HepG2 (cell line): ENCODE data around the gene NT5C2. TPM values are rescaled to one million over a fixed set of nuclear protein-coding genes. Genes with fewer than 3 reads are reported as not detected.

Experiments
- ATAC-seq: fragments of 200-7000 bp; cut with Tn5 transposase; 3 replicates; pipeline ENCODE4 v1.9.1; 2020; ENCODE audit warnings: mild to moderate bottlenecking, moderate library complexity
- BruUV-seq: library from RNA; stranded (reverse); fragments of 400-500 nt; replicated peaks from 2 replicates; lab custom pipeline; 2021; lab: Mats Ljungman, UMichigan
- CTCF ChIA-PET: fragments of 300-600 bp; formaldehyde crosslinking; extraction: SDS; loops from one replicate; lab custom pipeline; 2021; ENCODE audit warnings: low total read pairs, inconsistent platforms, low intra/inter-chr PET ratio; lab: Yijun Ruan, JAX
- POLR2A ChIA-PET: fragments of 350-600 bp; sonication (Branson Sonifier 250); formaldehyde crosslinking; loops from one replicate; lab custom pipeline; 2020; ENCODE audit warnings: antibody characterized with exemption, inconsistent platforms; lab: Yijun Ruan, JAX
- DNase-seq: peaks from one replicate; pipeline ENCODE4 v3.0.0-alpha.2; 2015; ENCODE audit warnings: low spot score
- FAIRE-seq: peaks from 3 replicates; lab custom pipeline; 2011; peaks lifted over from hg19 to GRCh38; lab: Jason Lieb, UNC
- H2AFZ ChIP-seq: one replicate; pipeline ENCODE4 v1.6.1; 2011; ENCODE audit warnings: low read length, inconsistent platforms
- H3K27ac ChIP-seq: fragments of 300-600 bp; 3 replicates; pipeline ENCODE4 v1.8.0; 2011; ENCODE audit warnings: mixed run types, mild to moderate bottlenecking, mixed read lengths, low read length, inconsistent platforms; ENCODE audit not compliant: insufficient read depth; ENCODE audit errors: extremely low read length
- H3K27me3 ChIP-seq, 2 experiments: fragments of 200-600 bp in 1 of 2; 2 replicates in 1 of 2; 3 replicates in 1 of 2; pipeline versions ENCODE4 v1.6.0 to v1.8.0; 2011; ENCODE audit warnings: low read length in 2 of 2, mild to moderate bottlenecking in 2 of 2, moderate library complexity in 2 of 2, inconsistent platforms in 1 of 2; ENCODE audit not compliant: insufficient read depth in 2 of 2, control insufficient read depth in 1 of 2
- H3K36me3 ChIP-seq, 2 experiments: fragments of 200-600 bp in 1 of 2; replicated peaks in 1 of 2; 2 replicates in 1 of 2; 3 replicates in 1 of 2; pipeline versions ENCODE4 v1.5.1 to v1.8.0; 2011; ENCODE audit warnings: low read length in 2 of 2, inconsistent platforms in 1 of 2; ENCODE audit not compliant: insufficient read depth in 2 of 2, control insufficient read depth in 1 of 2
- H3K4me1 ChIP-seq: 2 replicates; pipeline ENCODE4 v1.5.1; 2012; ENCODE audit warnings: low read length, inconsistent platforms; ENCODE audit not compliant: insufficient read depth
- H3K4me2 ChIP-seq: 2 replicates; pipeline ENCODE4 v1.6.0; 2011; ENCODE audit warnings: low read depth, low read length, inconsistent platforms
- H3K4me3 ChIP-seq, 3 experiments: fragments of 200-600 bp in 1 of 3; sonication (generic), shearing (Covaris generic) in 1 of 3; replicated peaks in 1 of 3; 2 replicates each; pipeline ENCODE4 v1.5.1; 2011 to 2016; ENCODE audit warnings: low read length in 3 of 3, inconsistent platforms in 2 of 3, low read depth in 2 of 3, mild to moderate bottlenecking in 2 of 3, control low read depth in 1 of 3, mixed read lengths in 1 of 3; ENCODE audit not compliant: insufficient read depth in 1 of 3
- H3K79me2 ChIP-seq: one replicate; pipeline ENCODE4 v1.6.1; 2011; ENCODE audit warnings: low read length, inconsistent platforms; ENCODE audit not compliant: insufficient read depth
- H3K9ac ChIP-seq: 2 replicates; pipeline ENCODE4 v1.6.0; 2011; ENCODE audit warnings: mild to moderate bottlenecking, low read depth, low read length, inconsistent platforms; ENCODE audit not compliant: insufficient read depth
- H3K9me3 ChIP-seq: 2 replicates; pipeline ENCODE4 v1.5.1; 2012; ENCODE audit warnings: mild to moderate bottlenecking, low read length
- H4K20me1 ChIP-seq: 2 replicates; pipeline ENCODE4 v1.6.0; 2011; ENCODE audit warnings: inconsistent platforms, mild to moderate bottlenecking, low read length, moderate library complexity; ENCODE audit not compliant: insufficient read depth
- ELF3 ChIP-seq: IDR thresholded peaks from 2 replicates; pipeline ENCODE4 v1.6.1; 2016; ENCODE audit warnings: missing genetic modification reagents, missing compliant biosample characterization
- FOXK1 ChIP-seq: sonication (generic); formaldehyde crosslinking; IDR thresholded peaks from 2 replicates; pipeline ENCODE4 v1.4.0; 2020; ENCODE audit warnings: low read depth, missing genetic modification reagents, borderline replicate concordance
- JARID2 ChIP-seq: sonication (generic); formaldehyde crosslinking; IDR thresholded peaks from 2 replicates; pipeline ENCODE4 v1.8.1; 2023; ENCODE audit warnings: missing genetic modification reagents, inconsistent platforms; ENCODE audit not compliant: insufficient replicate concordance
- JUN ChIP-seq: sonication (generic); formaldehyde crosslinking; IDR thresholded peaks from 2 replicates; pipeline ENCODE4 v1.4.0; 2020; ENCODE audit warnings: mild to moderate bottlenecking, missing genetic modification reagents
- LBX2 ChIP-seq: sonication (generic); formaldehyde crosslinking; IDR thresholded peaks from 2 replicates; pipeline ENCODE4 v1.5.0; 2020; ENCODE audit warnings: missing genetic modification reagents, mild to moderate bottlenecking, borderline replicate concordance
- PRMT3 ChIP-seq: sonication (generic); formaldehyde crosslinking; IDR thresholded peaks from 2 replicates; pipeline ENCODE4 v1.8.1; 2022; ENCODE audit warnings: low read depth, mild to moderate bottlenecking, moderate library complexity, missing genetic modification reagents, borderline replicate concordance
- RAD21 ChIP-seq: fragments of 450-650 bp; formaldehyde crosslinking; IDR thresholded peaks from 2 replicates; pipeline ENCODE4 v1.5.0; 2020; ENCODE audit warnings: mild to moderate bottlenecking
- ZFP37 ChIP-seq: sonication (generic); formaldehyde crosslinking; IDR thresholded peaks from 2 replicates; pipeline ENCODE4 v1.4.0; 2020; ENCODE audit warnings: missing genetic modification reagents, borderline replicate concordance
- ZKSCAN1 ChIP-seq: fragments of 150-350 bp; IDR thresholded peaks from 2 replicates; pipeline ENCODE4 v1.6.1; 2014; ENCODE audit warnings: low read length
- ZNF101 ChIP-seq: sonication (generic); formaldehyde crosslinking; IDR thresholded peaks from 2 replicates; pipeline ENCODE4 v1.4.0; 2020; ENCODE audit warnings: mild to moderate bottlenecking, low read depth, missing genetic modification reagents, borderline replicate concordance
- ZNF136 ChIP-seq: sonication (generic); formaldehyde crosslinking; IDR thresholded peaks from 2 replicates; pipeline ENCODE4 v1.8.1; 2022; ENCODE audit warnings: low read depth, mild to moderate bottlenecking, moderate library complexity, missing genetic modification reagents
- ZNF891 ChIP-seq: sonication (generic); formaldehyde crosslinking; IDR thresholded peaks from 2 replicates; pipeline ENCODE4 v1.5.0; 2020; ENCODE audit warnings: mild to moderate bottlenecking, missing genetic modification reagents
- WGBS: methylation state at CpG from one replicate; pipeline ENCODE4 v1.1.6; 2017; ENCODE audit warnings: low lambda C conversion rate; 5-methylcytosine and 5-hydroxymethylcytosine counted together
- in situ Hi-C: cut with HindIII; loops from 2 replicates; pipeline ENCODE4 v1.10.0; 2017; ENCODE audit warnings: low pct_unique_long_range_greater_than_20kb; ENCODE audit not compliant: extremely low pct_ligation_motif_present
- intact Hi-C: fragments of 100-400 bp; cut with micrococcal nuclease; formaldehyde crosslinking; loops from one replicate; pipeline ENCODE4 v1.10.0; 2022; ENCODE audit not compliant: unreplicated experiment
- polyA plus RNA-seq, 8 experiments: library from polyadenylated mRNA; depleted of rRNA in 3 of 8; stranded (reverse) in 7 of 8; unstranded in 1 of 8; fragments of >200 nt; fragmentation: Illumina TruSeq in 4 of 8; extraction: Trizol in 4 of 8; gene quantifications; 2 replicates each; pipeline versions ENCODE4 v1.2.1 to v1.2.3, GENCODE V29; 2011 to 2016; ENCODE audit warnings: low read depth in 4 of 8, missing spikeins in 1 of 8, mixed read lengths in 1 of 8; ENCODE audit not compliant: insufficient read depth in 1 of 8
- total RNA-seq, 5 experiments: library from RNA; depleted of rRNA; stranded (reverse); fragments of >200 nt; fragmentation: Illumina TruSeq; extraction: Trizol; gene quantifications; 2 replicates each; pipeline ENCODE4 v1.2.3, GENCODE V29; 2016; ENCODE audit warnings: low read depth in 1 of 5
- TF ChIP-seq, protein P1 (sequence below): fragments of 450-650 bp; IDR thresholded peaks from 2 replicates; pipeline ENCODE4 v1.6.1; 2017; ENCODE audit warnings: mild to moderate bottlenecking

The NT5C2 gene
- total and polyA plus RNA-seq, 2 of the 13 experiments (the other 11 are each of a cell fraction or from before 2014, with no cell fraction given) = 40.6 to 55.2 TPM

- POLR2A ChIA-PET = interaction anchor here (1.0 to 3.6 kb wide), 3 partner anchors 32 to 69 kb away, joined by 4 to 10 read pairs (median 4); partner anchors contain the start of gene NT5C2
Observed at GRCh38 chr10:103123282-103124024, 69.6 kb downstream of the NT5C2 start.

More at GRCh38 chr10:103123282-103124024, 69.6 kb downstream of the NT5C2 start:
- 75% methylated on average over 7 of the region's 7 CpGs for WGBS
- ATAC-seq = no peak
- Histone ChIP-seq H4K20me1 (no peaks in the 10 kb centered on the region), H3K27ac (peak overlapping the region; percentile 33), H3K4me1 (peaks cover 80% of the 10 kb centered on the region), H3K4me3 (no peak overlapping the region), H3K27me3 (no peaks in the 10 kb centered on the region), H3K79me2 (peaks cover 30% of the 10 kb centered on the region), H3K36me3 (peaks cover 3 to 4% of the 10 kb centered on the region in 2 experiments; a peak in 4 of 5 replicates), H3K4me2 (no peak overlapping the region), H3K9ac (no peak overlapping the region), H2AFZ (no peak overlapping the region), H3K9me3 (no peaks in the 10 kb centered on the region)
- DNase-seq = no peak
- BruUV-seq = no TSS peak
- CTCF ChIA-PET = no interaction called here
- FAIRE-seq = no peak
- intact Hi-C loops (no loop called here), in situ Hi-C loops (loop anchor here (10.0 kb wide), 1 partner anchor 121 kb away; the partner anchor contains the start of gene RPEL1)
- no peak for TF ChIP-seq JARID2 (CRISPR knock-in tag)
- TF ChIP-seq RAD21 (CRISPR knock-in tag) = no peak
- no peak for TF ChIP-seq ZNF891 (CRISPR knock-in tag)
- TF ChIP-seq ZNF136 (CRISPR knock-in tag) = no peak
- TF ChIP-seq ELF3 (CRISPR knock-in tag) = no peak
- TF ChIP-seq ZKSCAN1 = no peak
- TF ChIP-seq ZFP37 (CRISPR knock-in tag) = no peak
- TF ChIP-seq PRMT3 = no peak
- TF ChIP-seq JUN (CRISPR knock-in tag) = no peak
- no peak for TF ChIP-seq LBX2 (CRISPR knock-in tag)
- no peak for TF ChIP-seq ZNF101
- TF ChIP-seq FOXK1 (CRISPR knock-in tag) = no peak
- TF ChIP-seq, protein P1, sequence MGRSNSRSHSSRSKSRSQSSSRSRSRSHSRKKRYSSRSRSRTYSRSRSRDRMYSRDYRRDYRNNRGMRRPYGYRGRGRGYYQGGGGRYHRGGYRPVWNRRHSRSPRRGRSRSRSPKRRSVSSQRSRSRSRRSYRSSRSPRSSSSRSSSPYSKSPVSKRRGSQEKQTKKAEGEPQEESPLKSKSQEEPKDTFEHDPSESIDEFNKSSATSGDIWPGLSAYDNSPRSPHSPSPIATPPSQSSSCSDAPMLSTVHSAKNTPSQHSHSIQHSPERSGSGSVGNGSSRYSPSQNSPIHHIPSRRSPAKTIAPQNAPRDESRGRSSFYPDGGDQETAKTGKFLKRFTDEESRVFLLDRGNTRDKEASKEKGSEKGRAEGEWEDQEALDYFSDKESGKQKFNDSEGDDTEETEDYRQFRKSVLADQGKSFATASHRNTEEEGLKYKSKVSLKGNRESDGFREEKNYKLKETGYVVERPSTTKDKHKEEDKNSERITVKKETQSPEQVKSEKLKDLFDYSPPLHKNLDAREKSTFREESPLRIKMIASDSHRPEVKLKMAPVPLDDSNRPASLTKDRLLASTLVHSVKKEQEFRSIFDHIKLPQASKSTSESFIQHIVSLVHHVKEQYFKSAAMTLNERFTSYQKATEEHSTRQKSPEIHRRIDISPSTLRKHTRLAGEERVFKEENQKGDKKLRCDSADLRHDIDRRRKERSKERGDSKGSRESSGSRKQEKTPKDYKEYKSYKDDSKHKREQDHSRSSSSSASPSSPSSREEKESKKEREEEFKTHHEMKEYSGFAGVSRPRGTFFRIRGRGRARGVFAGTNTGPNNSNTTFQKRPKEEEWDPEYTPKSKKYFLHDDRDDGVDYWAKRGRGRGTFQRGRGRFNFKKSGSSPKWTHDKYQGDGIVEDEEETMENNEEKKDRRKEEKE = no peak
